ENCODE results near the gene AFDN. TPM values are rescaled to one million over a fixed set of nuclear protein-coding genes. Genes with fewer than 3 reads are reported as not detected.

Gene AFDN
- total RNA-seq, 1 donor from 2014 or later = 357 TPM

DNA sequence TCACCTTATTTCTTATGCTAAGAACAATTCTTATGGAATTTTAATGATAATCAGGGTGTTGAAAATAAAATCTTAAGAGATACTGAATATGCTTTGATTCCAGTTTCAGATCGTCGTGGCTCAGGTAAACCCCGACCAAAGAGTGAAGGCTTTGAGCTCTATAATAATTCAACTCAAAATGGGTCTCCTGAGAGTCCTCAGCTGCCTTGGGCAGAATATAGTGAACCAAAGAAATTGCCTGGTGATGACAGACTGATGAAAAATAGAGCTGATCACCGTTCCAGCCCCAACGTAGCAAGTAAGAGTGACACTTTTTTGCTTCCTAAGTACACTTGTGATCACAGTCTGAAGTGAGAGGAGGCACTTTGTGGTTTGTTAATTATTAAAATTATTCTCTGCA lies 119.9 kb downstream of the AFDN start:
- Histone ChIP-seq H3K36me3 (peaks cover 51% of the 10 kb centered on the region), H3K9ac (no peak overlapping the region), H2AFZ (replicated peaks) (no peak overlapping the region), H3K4me2 (no peak overlapping the region), H3F3A (ENCODE audit: low read depth) (no peaks in the 10 kb centered on the region), H3K79me2 (ENCODE audit: low read depth) (peaks cover 4% of the 10 kb centered on the region), H3K27ac (no peak overlapping the region), H3K4me3 (no peak overlapping the region), H3K9me3 (ENCODE audit: low read depth) (no peaks in the 10 kb centered on the region), H3K4me1 (no peaks in the 10 kb centered on the region), H3K27me3 (no peaks in the 10 kb centered on the region), H4K20me1 (ENCODE audit: low read depth) (no peaks in the 10 kb centered on the region)
- no peaks in the 10 kb centered on the region for H3K9me3 Mint-ChIP-seq
- H3K27ac Mint-ChIP-seq = no peak overlapping the region
- H3K4me1 Mint-ChIP-seq = no peaks in the 10 kb centered on the region
- no peak for DNase-seq (ENCODE audit: low spot score)
- H3K36me3 Mint-ChIP-seq = peaks cover 36% of the 10 kb centered on the region
- H3K4me3 Mint-ChIP-seq = no peak overlapping the region
- TF ChIP-seq, protein P1, sequence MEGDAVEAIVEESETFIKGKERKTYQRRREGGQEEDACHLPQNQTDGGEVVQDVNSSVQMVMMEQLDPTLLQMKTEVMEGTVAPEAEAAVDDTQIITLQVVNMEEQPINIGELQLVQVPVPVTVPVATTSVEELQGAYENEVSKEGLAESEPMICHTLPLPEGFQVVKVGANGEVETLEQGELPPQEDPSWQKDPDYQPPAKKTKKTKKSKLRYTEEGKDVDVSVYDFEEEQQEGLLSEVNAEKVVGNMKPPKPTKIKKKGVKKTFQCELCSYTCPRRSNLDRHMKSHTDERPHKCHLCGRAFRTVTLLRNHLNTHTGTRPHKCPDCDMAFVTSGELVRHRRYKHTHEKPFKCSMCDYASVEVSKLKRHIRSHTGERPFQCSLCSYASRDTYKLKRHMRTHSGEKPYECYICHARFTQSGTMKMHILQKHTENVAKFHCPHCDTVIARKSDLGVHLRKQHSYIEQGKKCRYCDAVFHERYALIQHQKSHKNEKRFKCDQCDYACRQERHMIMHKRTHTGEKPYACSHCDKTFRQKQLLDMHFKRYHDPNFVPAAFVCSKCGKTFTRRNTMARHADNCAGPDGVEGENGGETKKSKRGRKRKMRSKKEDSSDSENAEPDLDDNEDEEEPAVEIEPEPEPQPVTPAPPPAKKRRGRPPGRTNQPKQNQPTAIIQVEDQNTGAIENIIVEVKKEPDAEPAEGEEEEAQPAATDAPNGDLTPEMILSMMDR (IDR thresholded peaks at IDR 0.05) = no peak
- TF ChIP-seq EZH2 (IDR thresholded peaks at IDR 0.05) = no peak
- no peak for TF ChIP-seq EZH2phosphoT487 (IDR thresholded peaks at IDR 0.05)
- H3K27me3 Mint-ChIP-seq (ENCODE audit: insufficient read depth, low read depth) = no peaks in the 10 kb centered on the region

DNA sequence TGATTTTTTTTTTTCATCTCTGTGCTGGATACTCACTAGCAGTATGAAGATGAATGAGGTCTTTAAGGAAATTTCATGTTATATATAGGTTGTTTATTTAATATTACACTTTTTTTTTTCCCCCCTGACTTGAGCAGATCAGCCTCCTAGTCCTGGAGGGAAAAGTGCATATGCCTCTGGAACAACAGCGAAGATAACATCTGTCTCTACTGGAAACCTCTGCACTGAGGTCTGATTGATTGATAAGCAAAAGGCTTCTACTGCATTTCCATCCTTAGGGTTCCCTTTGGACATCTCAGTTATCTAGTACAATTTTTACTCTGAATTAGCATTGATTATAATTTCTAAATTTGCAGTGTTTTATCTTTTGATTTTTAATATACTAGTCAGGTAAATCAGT lies 121.0 kb downstream of the AFDN start:
- H3K4me3 Mint-ChIP-seq = no peak overlapping the region
- H3K4me1 ChIP-seq = no peaks in the 10 kb centered on the region
- peaks cover 46% of the 10 kb centered on the region for H3K36me3 ChIP-seq
- no peak overlapping the region for H3K4me2 ChIP-seq
- no peak for TF ChIP-seq EZH2 (IDR thresholded peaks at IDR 0.05)
- TF ChIP-seq EZH2phosphoT487 (IDR thresholded peaks at IDR 0.05) = no peak
- TF ChIP-seq, protein P1 (IDR thresholded peaks at IDR 0.05) = no peak
- H3K9me3 Mint-ChIP-seq = no peaks in the 10 kb centered on the region
- no peak overlapping the region for H2AFZ ChIP-seq (replicated peaks)
- no peak overlapping the region for H3K27ac Mint-ChIP-seq
- H3F3A ChIP-seq (ENCODE audit: low read depth) = no peaks in the 10 kb centered on the region
- H3K4me1 Mint-ChIP-seq = no peaks in the 10 kb centered on the region
- H3K9me3 ChIP-seq (ENCODE audit: low read depth) = no peaks in the 10 kb centered on the region
- no peak overlapping the region for H3K4me3 ChIP-seq
- no peak overlapping the region for H3K27ac ChIP-seq
- no peaks in the 10 kb centered on the region for H3K79me2 ChIP-seq (ENCODE audit: low read depth)
- DNase-seq (ENCODE audit: low spot score) = no peak
- no peak overlapping the region for H3K9ac ChIP-seq
- H3K36me3 Mint-ChIP-seq = peaks cover 44% of the 10 kb centered on the region
- H3K27me3 Mint-ChIP-seq (ENCODE audit: insufficient read depth, low read depth) = no peaks in the 10 kb centered on the region
- H4K20me1 ChIP-seq (ENCODE audit: low read depth) = no peaks in the 10 kb centered on the region
- H3K27me3 ChIP-seq = no peaks in the 10 kb centered on the region

DNA sequence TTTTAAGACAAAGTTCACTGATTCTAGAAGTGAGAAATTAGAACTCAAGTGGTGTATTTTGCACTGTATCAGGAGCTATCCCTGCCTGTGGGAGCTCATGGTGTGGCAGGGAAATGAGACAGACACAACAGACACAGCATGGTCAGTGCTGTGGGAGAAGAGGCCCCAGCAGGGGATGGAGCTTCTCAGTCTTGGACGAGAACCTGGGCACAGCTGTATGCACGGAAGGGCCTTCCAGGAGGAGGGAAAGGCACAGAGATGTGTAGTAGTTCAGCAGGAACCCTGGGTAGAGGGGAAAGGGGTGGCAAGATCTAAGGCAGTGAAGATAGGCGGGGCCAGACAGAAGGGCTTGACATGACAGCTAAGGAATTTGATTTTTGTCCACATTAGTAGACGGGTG lies 122.0 kb downstream of the AFDN start:
- no peak overlapping the region for H3K9ac ChIP-seq
- no peaks in the 10 kb centered on the region for H3K9me3 Mint-ChIP-seq
- H3K27me3 ChIP-seq = no peaks in the 10 kb centered on the region
- no peak overlapping the region for H3K4me3 ChIP-seq
- no peaks in the 10 kb centered on the region for H3K4me1 ChIP-seq
- no peak overlapping the region for H2AFZ ChIP-seq (replicated peaks)
- no peak for DNase-seq (ENCODE audit: low spot score)
- no peaks in the 10 kb centered on the region for H3K27me3 Mint-ChIP-seq (ENCODE audit: insufficient read depth, low read depth)
- H4K20me1 ChIP-seq (ENCODE audit: low read depth) = no peaks in the 10 kb centered on the region
- H3K27ac ChIP-seq = no peak overlapping the region
- H3K4me3 Mint-ChIP-seq = no peak overlapping the region
- peaks cover 38% of the 10 kb centered on the region for H3K36me3 ChIP-seq
- H3K36me3 Mint-ChIP-seq = peaks cover 37% of the 10 kb centered on the region
- peaks cover 5% of the 10 kb centered on the region for H3K79me2 ChIP-seq (ENCODE audit: low read depth)
- no peak overlapping the region for H3K4me2 ChIP-seq
- H3K4me1 Mint-ChIP-seq = no peaks in the 10 kb centered on the region
- no peaks in the 10 kb centered on the region for H3K9me3 ChIP-seq (ENCODE audit: low read depth)
- H3K27ac Mint-ChIP-seq = no peak overlapping the region
- no peaks in the 10 kb centered on the region for H3F3A ChIP-seq (ENCODE audit: low read depth)
- TF ChIP-seq, protein P1 (IDR thresholded peaks at IDR 0.05) = no peak
- no peak for TF ChIP-seq EZH2phosphoT487 (IDR thresholded peaks at IDR 0.05)
- no peak for TF ChIP-seq EZH2 (IDR thresholded peaks at IDR 0.05)

All from neural progenitor cell (in vitro differentiated cells).